ENCODE data around the gene COL17A1.

DNA sequence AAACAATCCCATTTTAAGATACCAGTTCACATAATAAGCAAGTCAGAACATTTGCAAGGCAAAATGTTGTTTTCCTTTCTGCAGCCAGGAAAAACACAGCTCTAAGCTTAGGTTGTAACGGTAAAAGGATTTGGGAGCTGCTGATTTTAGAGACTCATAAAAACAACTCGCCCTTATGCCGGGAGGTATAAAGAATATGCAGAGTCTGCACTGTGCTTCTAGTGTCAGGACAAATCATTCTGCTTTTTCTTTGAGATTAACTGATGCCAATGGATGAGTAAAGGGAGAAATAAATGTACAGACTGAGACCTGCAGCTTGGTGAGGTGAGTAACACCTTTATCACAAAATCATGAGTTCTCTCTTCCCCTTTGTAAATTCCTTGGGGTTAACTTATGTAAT, 34.3 kb upstream of the COL17A1 start:
- TF ChIP-seq, protein P1, sequence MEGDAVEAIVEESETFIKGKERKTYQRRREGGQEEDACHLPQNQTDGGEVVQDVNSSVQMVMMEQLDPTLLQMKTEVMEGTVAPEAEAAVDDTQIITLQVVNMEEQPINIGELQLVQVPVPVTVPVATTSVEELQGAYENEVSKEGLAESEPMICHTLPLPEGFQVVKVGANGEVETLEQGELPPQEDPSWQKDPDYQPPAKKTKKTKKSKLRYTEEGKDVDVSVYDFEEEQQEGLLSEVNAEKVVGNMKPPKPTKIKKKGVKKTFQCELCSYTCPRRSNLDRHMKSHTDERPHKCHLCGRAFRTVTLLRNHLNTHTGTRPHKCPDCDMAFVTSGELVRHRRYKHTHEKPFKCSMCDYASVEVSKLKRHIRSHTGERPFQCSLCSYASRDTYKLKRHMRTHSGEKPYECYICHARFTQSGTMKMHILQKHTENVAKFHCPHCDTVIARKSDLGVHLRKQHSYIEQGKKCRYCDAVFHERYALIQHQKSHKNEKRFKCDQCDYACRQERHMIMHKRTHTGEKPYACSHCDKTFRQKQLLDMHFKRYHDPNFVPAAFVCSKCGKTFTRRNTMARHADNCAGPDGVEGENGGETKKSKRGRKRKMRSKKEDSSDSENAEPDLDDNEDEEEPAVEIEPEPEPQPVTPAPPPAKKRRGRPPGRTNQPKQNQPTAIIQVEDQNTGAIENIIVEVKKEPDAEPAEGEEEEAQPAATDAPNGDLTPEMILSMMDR (IDR thresholded peaks at IDR 0.05): no peak
- TF ChIP-seq POLR2A (IDR thresholded peaks at IDR 0.05): no peak

All from transverse colon (tissue), 3 donors.